OCI-LY1 (cell line): ENCODE data around the gene PNMA1.

Experiments used
- H2AFZ ChIP-seq: fragments of 200-600 bp; sonication (generic), shearing (Covaris generic); 2 replicates; pipeline ENCODE4 v1.6.0; 2014; ENCODE audit warnings: antibody characterized with exemption, mild to moderate bottlenecking, low read length
- H3F3A ChIP-seq: fragments of 200-600 bp; sonication (generic), shearing (Covaris generic); 2 replicates; pipeline ENCODE4 v1.6.0; 2014; ENCODE audit warnings: mild to moderate bottlenecking, antibody characterized with exemption, low read length, moderate library complexity; ENCODE audit not compliant: insufficient read depth
- H3K27ac ChIP-seq: fragments of 200-600 bp; sonication (generic); 2 replicates; pipeline ENCODE4 v1.5.1; 2014; ENCODE audit warnings: low read length, mixed run types, mild to moderate bottlenecking, low read depth; ENCODE audit not compliant: poor library complexity, severe bottlenecking
- H3K27me3 ChIP-seq: fragments of 200-600 bp; sonication (generic); 2 replicates; pipeline ENCODE4 v1.6.0; 2014; ENCODE audit warnings: antibody characterized with exemption, mild to moderate bottlenecking, low read length, moderate library complexity; ENCODE audit not compliant: insufficient read depth
- H3K36me3 ChIP-seq: fragments of 200-600 bp; sonication (generic); 2 replicates; pipeline ENCODE4 v1.6.1; 2014; ENCODE audit warnings: mild to moderate bottlenecking, antibody characterized with exemption, low read length, moderate library complexity, mixed read lengths; ENCODE audit not compliant: insufficient read depth
- H3K4me1 ChIP-seq: fragments of 200-600 bp; sonication (generic); 2 replicates; pipeline ENCODE4 v1.5.1; 2014; ENCODE audit warnings: mild to moderate bottlenecking, low read length, moderate library complexity; ENCODE audit not compliant: insufficient read depth, severe bottlenecking
- H3K4me2 ChIP-seq: fragments of 200-600 bp; sonication (generic), shearing (Covaris generic); 2 replicates; pipeline ENCODE4 v1.6.1; 2014; ENCODE audit warnings: low read length
- H3K4me3 ChIP-seq: fragments of 200-600 bp; sonication (generic); 2 replicates; pipeline ENCODE4 v1.5.1; 2014; ENCODE audit warnings: low read length, low read depth, mild to moderate bottlenecking, mixed read lengths; ENCODE audit not compliant: poor library complexity, severe bottlenecking
- H3K79me2 ChIP-seq: fragments of 200-600 bp; shearing (Covaris generic); 2 replicates; pipeline ENCODE4 v1.6.1; 2016; ENCODE audit warnings: mixed run types, low read length, mixed read lengths; ENCODE audit not compliant: insufficient read depth
- H3K9ac ChIP-seq: fragments of 200-600 bp; sonication (generic), shearing (Covaris generic); 2 replicates; pipeline ENCODE4 v1.6.1; 2014; ENCODE audit warnings: mild to moderate bottlenecking, low read length, mixed read lengths
- H3K9me2 ChIP-seq: fragments of 200-600 bp; sonication (generic), shearing (Covaris generic); 2 replicates; pipeline ENCODE4 v1.6.1; 2014; ENCODE audit warnings: low read depth, mild to moderate bottlenecking, low read length, mixed read lengths
- H3K9me3 ChIP-seq: fragments of 200-600 bp; shearing (Covaris generic); 2 replicates; pipeline ENCODE4 v1.6.1; 2014; ENCODE audit warnings: low read length, mixed read lengths
- H4K20me1 ChIP-seq: fragments of 200-600 bp; sonication (generic), shearing (Covaris generic); 2 replicates; pipeline ENCODE4 v1.6.0; 2016; ENCODE audit warnings: mild to moderate bottlenecking, low read length; ENCODE audit not compliant: insufficient read depth
- EZH2 ChIP-seq: fragments of 200-600 bp; sonication (generic), shearing (Covaris generic); IDR thresholded peaks from 2 replicates; pipeline ENCODE4 v1.8.0; 2017; ENCODE audit warnings: borderline replicate concordance, mixed run types, mild to moderate bottlenecking, antibody characterized with exemption, low read length, moderate library complexity, mixed read lengths
- TF ChIP-seq, protein P1 (sequence below): fragments of 200-600 bp; sonication (generic), shearing (Covaris generic); IDR thresholded peaks from 2 replicates; pipeline ENCODE4 v1.5.1; 2017; ENCODE audit warnings: mild to moderate bottlenecking, antibody characterized with exemption, low read length, moderate library complexity, mixed read lengths

Gene PNMA1

GRCh38 chr14:73662487-73662943, 51.7 kb downstream of the PNMA1 start:
- Histone ChIP-seq H3F3A (no peaks in the 10 kb centered on the region), H3K4me1 (no peaks in the 10 kb centered on the region), H2AFZ (no peak overlapping the region), H3K9me2 (no peaks in the 10 kb centered on the region), H3K79me2 (no peaks in the 10 kb centered on the region), H4K20me1 (no peaks in the 10 kb centered on the region), H3K27me3 (no peaks in the 10 kb centered on the region), H3K4me2 (no peak overlapping the region), H3K27ac (no peak overlapping the region), H3K9me3 (no peaks in the 10 kb centered on the region), H3K9ac (no peak overlapping the region), H3K36me3 (no peaks in the 10 kb centered on the region), H3K4me3 (no peak overlapping the region)
- no peak for TF ChIP-seq EZH2

- TF ChIP-seq, protein P1, sequence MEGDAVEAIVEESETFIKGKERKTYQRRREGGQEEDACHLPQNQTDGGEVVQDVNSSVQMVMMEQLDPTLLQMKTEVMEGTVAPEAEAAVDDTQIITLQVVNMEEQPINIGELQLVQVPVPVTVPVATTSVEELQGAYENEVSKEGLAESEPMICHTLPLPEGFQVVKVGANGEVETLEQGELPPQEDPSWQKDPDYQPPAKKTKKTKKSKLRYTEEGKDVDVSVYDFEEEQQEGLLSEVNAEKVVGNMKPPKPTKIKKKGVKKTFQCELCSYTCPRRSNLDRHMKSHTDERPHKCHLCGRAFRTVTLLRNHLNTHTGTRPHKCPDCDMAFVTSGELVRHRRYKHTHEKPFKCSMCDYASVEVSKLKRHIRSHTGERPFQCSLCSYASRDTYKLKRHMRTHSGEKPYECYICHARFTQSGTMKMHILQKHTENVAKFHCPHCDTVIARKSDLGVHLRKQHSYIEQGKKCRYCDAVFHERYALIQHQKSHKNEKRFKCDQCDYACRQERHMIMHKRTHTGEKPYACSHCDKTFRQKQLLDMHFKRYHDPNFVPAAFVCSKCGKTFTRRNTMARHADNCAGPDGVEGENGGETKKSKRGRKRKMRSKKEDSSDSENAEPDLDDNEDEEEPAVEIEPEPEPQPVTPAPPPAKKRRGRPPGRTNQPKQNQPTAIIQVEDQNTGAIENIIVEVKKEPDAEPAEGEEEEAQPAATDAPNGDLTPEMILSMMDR: no peak
- no peak for TF ChIP-seq EZH2
- Histone ChIP-seq H3K36me3 (no peaks in the 10 kb centered on the region), H3K9me2 (no peaks in the 10 kb centered on the region), H3K4me1 (no peaks in the 10 kb centered on the region), H3K27ac (no peak overlapping the region), H3K4me2 (no peak overlapping the region), H3K9ac (no peak overlapping the region), H3F3A (no peaks in the 10 kb centered on the region), H3K27me3 (no peaks in the 10 kb centered on the region), H2AFZ (no peak overlapping the region), H3K79me2 (no peaks in the 10 kb centered on the region), H3K9me3 (no peaks in the 10 kb centered on the region), H3K4me3 (no peak overlapping the region), H4K20me1 (no peaks in the 10 kb centered on the region)
Measured at GRCh38 chr14:73661872-73662271, 52.3 kb downstream of the PNMA1 start.
